GM12891 (cell line): ENCODE measurements around the gene CST3.

Experiments used
- POLR2A ChIP-seq: IDR thresholded peaks from 2 replicates; pipeline ENCODE4 v1.6.1; 2011; ENCODE audit warnings: low read depth, low read length, control low read depth
- POLR2AphosphoS5 ChIP-seq: IDR thresholded peaks from 2 replicates; pipeline ENCODE4 v1.6.1; 2011; ENCODE audit warnings: low read depth, low read length, control low read depth
- POU2F2 ChIP-seq: IDR thresholded peaks from 2 replicates; pipeline ENCODE4 v1.6.1; 2011; ENCODE audit warnings: low read depth, mild to moderate bottlenecking, control low read depth, low read length, moderate library complexity
- TAF1 ChIP-seq: IDR thresholded peaks from 2 replicates; pipeline ENCODE4 v1.6.1; 2011; ENCODE audit warnings: low read depth, low read length, control low read depth

DNA sequence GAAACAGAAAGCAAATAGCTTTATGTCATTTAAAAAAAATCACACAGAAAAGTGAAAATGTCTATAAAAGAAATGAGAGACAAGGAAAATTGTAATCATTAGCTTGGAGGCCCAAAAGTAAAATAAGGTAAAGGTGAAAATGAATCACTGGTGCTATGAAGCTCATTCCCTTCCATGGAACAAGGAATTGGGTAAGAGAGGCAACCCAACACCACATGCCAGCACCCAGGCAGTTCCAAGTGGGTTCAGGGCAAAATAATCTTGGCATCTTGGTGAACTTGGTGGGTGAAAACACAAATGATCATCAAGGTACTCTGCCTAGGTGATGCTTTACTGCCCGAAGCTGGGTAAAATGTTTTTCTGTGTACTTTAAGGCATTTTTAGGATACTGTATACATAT lies 34.4 kb upstream of the CST3 start:
- TF ChIP-seq TAF1 = no peak
- no peak for TF ChIP-seq POLR2AphosphoS5
- TF ChIP-seq POLR2A = no peak
- no peak for TF ChIP-seq POU2F2
